Peyer's patch (tissue), 4 donors: ENCODE data around the gene ACVR1C.

Experiments used
- POLR2A ChIP-seq, 2 donors: fragments of 450-650 bp; IDR thresholded peaks; one replicate each; pipeline ENCODE4 v1.5.1; 2017; ENCODE audit warnings: antibody characterized with exemption in 2 of 2, mild to moderate bottlenecking in 2 of 2, moderate library complexity in 2 of 2
- TF ChIP-seq, protein P1 (sequence below), 6 experiments: fragments of 450-650 bp in 4 of 6; fragments of 200-600 bp in 2 of 6; sonication (generic) in 1 of 6; IDR thresholded peaks; one replicate each; pipeline ENCODE4 v1.5.1; 2017 to 2019; ENCODE audit warnings: antibody characterized with exemption in 6 of 6, mild to moderate bottlenecking in 3 of 6, moderate library complexity in 1 of 6

DNA sequence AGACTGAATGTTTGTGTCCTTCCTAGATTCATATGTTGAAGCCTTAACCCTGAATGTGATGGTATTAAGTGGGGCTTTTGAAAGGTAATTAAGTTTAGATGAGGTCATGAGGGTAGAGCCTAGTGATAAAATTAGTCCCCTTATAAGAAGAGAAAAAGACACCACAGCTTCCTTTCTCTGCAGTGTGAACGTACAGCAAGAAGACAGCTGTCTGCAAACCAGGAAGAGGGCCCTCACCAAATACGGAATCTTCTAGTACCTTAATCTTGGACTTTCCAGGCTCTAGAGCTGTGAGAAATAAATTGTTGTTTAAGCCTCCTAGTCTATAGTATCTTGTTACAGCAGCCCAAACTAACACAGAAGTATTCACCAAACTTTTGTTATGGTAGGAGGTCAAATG, 127.6 kb downstream of the ACVR1C start:
- TF ChIP-seq POLR2A (IDR thresholded peaks at IDR 0.05) = no peak
- TF ChIP-seq, protein P1, sequence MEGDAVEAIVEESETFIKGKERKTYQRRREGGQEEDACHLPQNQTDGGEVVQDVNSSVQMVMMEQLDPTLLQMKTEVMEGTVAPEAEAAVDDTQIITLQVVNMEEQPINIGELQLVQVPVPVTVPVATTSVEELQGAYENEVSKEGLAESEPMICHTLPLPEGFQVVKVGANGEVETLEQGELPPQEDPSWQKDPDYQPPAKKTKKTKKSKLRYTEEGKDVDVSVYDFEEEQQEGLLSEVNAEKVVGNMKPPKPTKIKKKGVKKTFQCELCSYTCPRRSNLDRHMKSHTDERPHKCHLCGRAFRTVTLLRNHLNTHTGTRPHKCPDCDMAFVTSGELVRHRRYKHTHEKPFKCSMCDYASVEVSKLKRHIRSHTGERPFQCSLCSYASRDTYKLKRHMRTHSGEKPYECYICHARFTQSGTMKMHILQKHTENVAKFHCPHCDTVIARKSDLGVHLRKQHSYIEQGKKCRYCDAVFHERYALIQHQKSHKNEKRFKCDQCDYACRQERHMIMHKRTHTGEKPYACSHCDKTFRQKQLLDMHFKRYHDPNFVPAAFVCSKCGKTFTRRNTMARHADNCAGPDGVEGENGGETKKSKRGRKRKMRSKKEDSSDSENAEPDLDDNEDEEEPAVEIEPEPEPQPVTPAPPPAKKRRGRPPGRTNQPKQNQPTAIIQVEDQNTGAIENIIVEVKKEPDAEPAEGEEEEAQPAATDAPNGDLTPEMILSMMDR (IDR thresholded peaks at IDR 0.05) = no peak
